ENCODE results near the gene EIF4G3.

EIF4G3 gene

GRCh38 chr1:21077085-21077484 lies 99.6 kb downstream of the EIF4G3 start:
- H3K4me1 ChIP-seq (ENCODE audit: insufficient read depth, poor library complexity, severe bottlenecking), result peaks cover 2% of the 10 kb centered on the region
- ATAC-seq (ENCODE audit: low read depth), result peak; percentile 52; the same call in 1 of the 3 replicates
- H3K36me3 ChIP-seq (ENCODE audit: low read depth), result peaks cover 15% of the 10 kb centered on the region; the same call in 1 of the 2 replicates
- peak overlapping the region; percentile 2 for H3K27ac ChIP-seq (ENCODE audit: poor library complexity, severe bottlenecking)
- H3K4me3 ChIP-seq (ENCODE audit: severe bottlenecking), result no peak overlapping the region
- H3K27me3 ChIP-seq (ENCODE audit: insufficient read depth, poor library complexity, severe bottlenecking), result no peaks in the 10 kb centered on the region
- no peak for DNase-seq (ENCODE audit: low spot score)
- no peak for TF ChIP-seq CTCF (IDR thresholded peaks at IDR 0.05; ENCODE audit: poor library complexity, severe bottlenecking)
- no peaks in the 10 kb centered on the region for H3K9me3 ChIP-seq (ENCODE audit: severe bottlenecking)

- Histone ChIP-seq H3K36me3 (ENCODE audit: low read depth) (peaks cover 9% of the 10 kb centered on the region; the same call in 1 of the 2 replicates), H3K9me3 (ENCODE audit: severe bottlenecking) (no peaks in the 10 kb centered on the region), H3K4me3 (ENCODE audit: severe bottlenecking) (no peak overlapping the region), H3K27ac (ENCODE audit: poor library complexity, severe bottlenecking) (no peak overlapping the region), H3K27me3 (ENCODE audit: insufficient read depth, poor library complexity, severe bottlenecking) (no peaks in the 10 kb centered on the region), H3K4me1 (ENCODE audit: insufficient read depth, poor library complexity, severe bottlenecking) (peaks cover 2% of the 10 kb centered on the region)
- TF ChIP-seq CTCF (IDR thresholded peaks at IDR 0.05; ENCODE audit: poor library complexity, severe bottlenecking), result no peak
- no peak for ATAC-seq (ENCODE audit: low read depth)
- no peak for DNase-seq (ENCODE audit: low spot score)
Measured at GRCh38 chr1:21072721-21073120, 104.0 kb downstream of the EIF4G3 start.

- H3K27ac ChIP-seq (ENCODE audit: poor library complexity, severe bottlenecking), result no peak overlapping the region
- peaks cover 10% of the 10 kb centered on the region; the same call in 1 of the 2 replicates for H3K36me3 ChIP-seq (ENCODE audit: low read depth)
- peak; percentile 49; the same call in 1 of the 3 replicates for ATAC-seq (ENCODE audit: low read depth)
- DNase-seq (ENCODE audit: low spot score), result no peak
- no peaks in the 10 kb centered on the region for H3K9me3 ChIP-seq (ENCODE audit: severe bottlenecking)
- H3K27me3 ChIP-seq (ENCODE audit: insufficient read depth, poor library complexity, severe bottlenecking), result no peaks in the 10 kb centered on the region
- H3K4me1 ChIP-seq (ENCODE audit: insufficient read depth, poor library complexity, severe bottlenecking), result peaks cover 2% of the 10 kb centered on the region
- no peak overlapping the region for H3K4me3 ChIP-seq (ENCODE audit: severe bottlenecking)
- no peak for TF ChIP-seq CTCF (IDR thresholded peaks at IDR 0.05; ENCODE audit: poor library complexity, severe bottlenecking)
Measured at GRCh38 chr1:21069549-21069948, 107.1 kb downstream of the EIF4G3 start.

- peak; percentile 17; the same call in 1 of the 3 replicates for ATAC-seq (ENCODE audit: low read depth)
- no peak overlapping the region for H3K27ac ChIP-seq (ENCODE audit: poor library complexity, severe bottlenecking)
Measured at GRCh38 chr1:21068937-21069336, 107.8 kb downstream of the EIF4G3 start.

More at GRCh38 chr1:21068937-21069336, 107.8 kb downstream of the EIF4G3 start:
- H3K4me3 ChIP-seq (ENCODE audit: severe bottlenecking), result no peak overlapping the region
- peaks cover 2% of the 10 kb centered on the region for H3K4me1 ChIP-seq (ENCODE audit: insufficient read depth, poor library complexity, severe bottlenecking)
- no peaks in the 10 kb centered on the region for H3K27me3 ChIP-seq (ENCODE audit: insufficient read depth, poor library complexity, severe bottlenecking)
- no peak for TF ChIP-seq CTCF (IDR thresholded peaks at IDR 0.05; ENCODE audit: poor library complexity, severe bottlenecking)
- DNase-seq (ENCODE audit: low spot score), result no peak
- peaks cover 11% of the 10 kb centered on the region; the same call in 1 of the 2 replicates for H3K36me3 ChIP-seq (ENCODE audit: low read depth)
- H3K9me3 ChIP-seq (ENCODE audit: severe bottlenecking), result no peaks in the 10 kb centered on the region

All from RWPE2 (cell line).